GM06990 (cell line): Measurements from ENCODE around the gene MEI1.

Source experiments
- DNase-seq: peaks from one replicate; pipeline ENCODE4 v3.0.0-alpha.2; 2011; ENCODE audit not compliant: insufficient read length; ENCODE audit errors: extremely low read depth
- H3K27me3 ChIP-seq: replicated peaks from 2 replicates; pipeline ENCODE4 v1.6.0; 2011; ENCODE audit warnings: low read length; ENCODE audit not compliant: control insufficient read depth, insufficient read depth
- H3K36me3 ChIP-seq: 2 replicates; pipeline ENCODE4 v1.5.1; 2011; ENCODE audit warnings: low read length; ENCODE audit not compliant: control insufficient read depth, insufficient read depth
- H3K4me3 ChIP-seq: replicated peaks from 2 replicates; pipeline ENCODE4 v1.5.1; 2011; ENCODE audit warnings: low read depth, mild to moderate bottlenecking, control low read depth, low read length
- TF ChIP-seq, protein P1 (sequence below): IDR thresholded peaks from 2 replicates; pipeline ENCODE4 v1.5.1; 2011; ENCODE audit warnings: low read length, control low read depth, mild to moderate bottlenecking, inconsistent platforms; ENCODE audit not compliant: insufficient read depth, poor library complexity, severe bottlenecking

MEI1 gene

DNA sequence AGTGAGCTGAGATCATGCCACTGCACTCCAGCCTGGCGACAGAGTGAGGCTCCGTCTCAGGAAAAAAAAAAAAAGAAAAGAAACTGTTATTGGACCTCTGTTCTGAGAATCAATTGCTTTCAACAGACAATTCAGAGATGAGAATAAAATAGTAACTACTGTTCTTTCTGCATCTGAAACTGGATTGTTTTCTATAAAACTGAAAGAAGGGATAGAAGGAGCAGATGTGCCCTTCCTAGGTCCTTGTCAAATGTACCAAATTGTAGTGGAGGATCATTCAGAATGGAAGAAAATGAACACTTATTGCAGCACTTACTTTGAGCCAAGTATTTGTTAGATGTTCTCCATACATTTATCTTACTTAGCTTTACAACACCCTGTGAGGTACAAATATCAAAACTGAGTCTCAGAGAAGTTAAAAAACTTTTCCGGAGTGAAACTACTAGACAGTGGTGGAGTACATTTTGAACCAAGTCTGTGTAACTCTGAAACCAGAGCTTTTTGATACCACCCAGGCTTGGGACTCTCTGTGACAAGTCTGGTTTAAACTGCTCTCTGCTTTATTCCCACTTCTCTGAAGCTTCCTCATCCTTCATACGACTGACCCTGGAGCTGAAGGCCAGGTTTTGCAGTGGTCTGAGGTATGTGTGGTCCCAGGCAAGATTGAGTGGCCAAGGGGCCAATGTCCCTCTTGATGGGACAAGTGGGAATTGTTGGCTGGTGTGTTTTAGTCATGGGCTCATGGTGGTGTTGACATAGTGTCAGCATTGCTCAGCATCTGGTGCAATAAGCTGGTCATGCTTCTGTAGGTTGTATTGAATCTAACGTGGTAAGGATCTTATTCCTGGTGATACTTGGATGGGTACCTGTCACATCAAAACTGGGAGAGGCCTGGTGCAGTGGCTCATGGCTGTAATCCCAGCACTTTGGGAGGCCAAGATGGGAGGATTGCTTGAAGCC lies 53.0 kb downstream of the MEI1 start:
- TF ChIP-seq, protein P1, sequence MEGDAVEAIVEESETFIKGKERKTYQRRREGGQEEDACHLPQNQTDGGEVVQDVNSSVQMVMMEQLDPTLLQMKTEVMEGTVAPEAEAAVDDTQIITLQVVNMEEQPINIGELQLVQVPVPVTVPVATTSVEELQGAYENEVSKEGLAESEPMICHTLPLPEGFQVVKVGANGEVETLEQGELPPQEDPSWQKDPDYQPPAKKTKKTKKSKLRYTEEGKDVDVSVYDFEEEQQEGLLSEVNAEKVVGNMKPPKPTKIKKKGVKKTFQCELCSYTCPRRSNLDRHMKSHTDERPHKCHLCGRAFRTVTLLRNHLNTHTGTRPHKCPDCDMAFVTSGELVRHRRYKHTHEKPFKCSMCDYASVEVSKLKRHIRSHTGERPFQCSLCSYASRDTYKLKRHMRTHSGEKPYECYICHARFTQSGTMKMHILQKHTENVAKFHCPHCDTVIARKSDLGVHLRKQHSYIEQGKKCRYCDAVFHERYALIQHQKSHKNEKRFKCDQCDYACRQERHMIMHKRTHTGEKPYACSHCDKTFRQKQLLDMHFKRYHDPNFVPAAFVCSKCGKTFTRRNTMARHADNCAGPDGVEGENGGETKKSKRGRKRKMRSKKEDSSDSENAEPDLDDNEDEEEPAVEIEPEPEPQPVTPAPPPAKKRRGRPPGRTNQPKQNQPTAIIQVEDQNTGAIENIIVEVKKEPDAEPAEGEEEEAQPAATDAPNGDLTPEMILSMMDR: no peak
- DNase-seq: peak; percentile 67
- Histone ChIP-seq H3K4me3 (peak overlapping the region; percentile 21), H3K36me3 (no peaks in the 10 kb centered on the region), H3K27me3 (no peaks in the 10 kb centered on the region)

DNA sequence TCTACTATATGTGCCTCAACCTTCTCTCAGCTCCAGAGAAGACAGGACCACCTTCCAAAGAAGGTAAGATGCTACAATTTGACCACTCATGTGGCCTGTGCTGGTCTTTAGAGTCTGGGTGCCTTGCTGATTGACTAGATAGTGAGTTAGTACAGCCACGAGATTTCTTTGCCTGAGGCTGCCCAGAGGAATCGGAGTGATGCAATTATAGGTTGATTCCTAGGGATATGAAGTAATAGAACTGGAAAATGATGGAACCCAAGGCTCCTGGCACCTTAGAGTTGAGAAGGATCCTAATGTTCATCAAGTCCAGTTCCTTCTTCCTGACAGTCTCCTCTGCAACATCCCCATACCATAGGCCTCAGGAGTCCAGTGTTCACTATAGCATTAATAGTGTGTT lies 54.7 kb downstream of the MEI1 start:
- no peak for DNase-seq
- H3K4me3 ChIP-seq: no peak overlapping the region
- no peaks in the 10 kb centered on the region for H3K27me3 ChIP-seq
- H3K36me3 ChIP-seq: no peaks in the 10 kb centered on the region
- TF ChIP-seq, protein P1: no peak

DNA sequence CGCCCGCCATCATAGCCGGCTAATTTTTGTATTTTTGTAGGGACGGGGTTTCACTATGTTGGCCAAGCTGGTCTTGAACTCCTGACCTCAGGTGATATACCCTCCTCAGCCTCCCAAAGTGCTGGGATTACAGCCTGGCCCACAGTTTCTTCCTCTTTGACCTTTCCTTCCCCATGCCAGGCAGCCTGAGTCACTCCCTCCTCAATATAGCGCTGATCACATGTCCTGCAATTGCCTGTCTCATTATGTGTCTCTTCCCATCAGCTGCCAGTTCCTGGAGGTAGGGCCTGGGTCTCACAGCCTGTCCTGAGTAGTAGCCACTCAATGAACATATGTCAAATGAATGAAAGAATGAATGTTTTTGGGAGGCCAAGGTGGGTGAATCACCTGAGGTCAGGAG lies 58.2 kb downstream of the MEI1 start:
- DNase-seq: no peak
- TF ChIP-seq, protein P1: no peak
- Histone ChIP-seq H3K36me3 (no peaks in the 10 kb centered on the region), H3K27me3 (no peaks in the 10 kb centered on the region), H3K4me3 (no peak overlapping the region)

DNA sequence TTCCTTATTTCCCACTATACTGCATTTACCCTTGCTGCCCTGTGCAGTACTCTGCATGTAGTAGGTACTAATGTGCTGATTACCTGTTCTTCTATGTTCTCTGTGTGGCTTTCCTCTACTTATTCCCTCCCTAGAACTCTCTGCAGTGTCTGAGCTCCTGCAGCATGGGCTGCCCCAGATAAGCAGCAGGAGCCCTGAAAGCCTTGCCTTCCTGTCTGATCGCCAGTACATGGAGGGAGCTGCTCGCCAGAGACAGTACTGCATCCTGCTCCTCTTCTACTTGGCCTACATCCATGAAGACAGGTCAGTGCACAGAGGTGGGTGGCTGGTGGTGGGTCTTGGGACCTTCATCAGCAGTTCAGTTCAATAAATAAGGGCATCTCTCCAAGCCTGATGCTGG lies 58.9 kb downstream of the MEI1 start:
- Histone ChIP-seq H3K36me3 (no peaks in the 10 kb centered on the region), H3K27me3 (no peaks in the 10 kb centered on the region), H3K4me3 (no peak overlapping the region)
- no peak for DNase-seq
- TF ChIP-seq, protein P1: no peak

DNA sequence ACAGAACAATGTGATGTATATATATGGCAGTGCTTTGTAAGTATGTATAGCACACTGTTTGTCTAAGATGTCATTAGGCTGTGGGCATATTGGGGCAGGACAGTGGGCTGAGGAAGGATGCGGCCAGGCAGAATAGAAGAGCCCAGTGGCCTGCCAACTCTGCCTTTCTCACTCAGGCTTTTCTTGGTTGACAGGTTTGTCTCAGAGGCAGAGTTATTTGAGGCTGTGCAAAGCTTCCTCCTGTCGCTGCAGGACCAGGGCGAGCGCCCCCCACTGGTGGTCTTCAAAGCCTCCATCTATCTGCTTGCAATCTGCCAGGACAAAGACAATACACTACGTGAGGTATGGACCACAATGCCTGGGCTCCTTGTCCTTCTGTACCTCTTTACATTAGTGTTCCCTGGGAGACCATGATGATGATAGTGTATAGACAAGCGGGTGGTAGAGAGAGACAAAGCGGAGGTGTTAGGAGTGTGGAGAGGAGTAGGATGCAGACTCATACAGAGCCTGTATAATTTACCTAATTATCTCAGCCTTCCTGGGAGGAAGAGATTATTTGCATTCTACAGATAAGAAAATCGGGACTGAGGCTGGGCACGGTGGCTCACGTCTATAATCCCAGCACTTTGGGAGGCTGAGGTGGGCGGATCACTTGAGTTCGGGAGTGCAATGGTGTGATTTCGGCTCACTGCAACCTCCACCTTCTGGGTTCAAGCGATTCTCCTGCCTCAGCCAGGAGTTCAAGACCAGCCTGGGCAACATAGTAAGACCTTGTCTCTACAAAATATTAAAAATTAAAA lies 63.9 kb downstream of the MEI1 start:
- DNase-seq: peak; percentile 45
- Histone ChIP-seq H3K4me3 (no peak overlapping the region), H3K36me3 (no peaks in the 10 kb centered on the region), H3K27me3 (no peaks in the 10 kb centered on the region)
- TF ChIP-seq, protein P1: peak; percentile 85
